CD14-positive monocyte (primary cell): ENCODE measurements around the gene CLCNKB. TPM values are rescaled to one million over a fixed set of nuclear protein-coding genes. Genes with fewer than 3 reads are reported as not detected.

Experiments used
- DNase-seq, 3 donors: peaks; one replicate each; pipeline ENCODE4 v3.0.0-alpha.2; 2011 to 2022
- H2AFZ ChIP-seq: 2 replicates; pipeline ENCODE4 v1.6.0; 2012; ENCODE audit warnings: mild to moderate bottlenecking, low read depth, low read length, inconsistent platforms; ENCODE audit not compliant: insufficient read depth, poor library complexity, severe bottlenecking
- H3K27ac ChIP-seq, 2 donors: 1 replicate in 1 of 2; 2 replicates in 1 of 2; pipeline ENCODE4 v1.5.1; 2012 to 2013; ENCODE audit warnings: low read length in 2 of 2, control low read depth in 1 of 2, inconsistent platforms in 1 of 2, low read depth in 1 of 2, mild to moderate bottlenecking in 1 of 2
- H3K27me3 ChIP-seq, 2 donors: one replicate each; pipeline versions ENCODE4 v1.6.0 to v1.6.1; 2011 to 2013; ENCODE audit warnings: low read length in 2 of 2; ENCODE audit not compliant: control insufficient read depth in 2 of 2, insufficient read depth in 2 of 2
- H3K36me3 ChIP-seq, 2 donors: replicated peaks in 1 of 2; 1 replicate in 1 of 2; 2 replicates in 1 of 2; pipeline versions ENCODE4 v1.5.1 to v1.6.1; 2012 to 2013; ENCODE audit warnings: low read length in 2 of 2, control low read depth in 1 of 2, inconsistent platforms in 1 of 2, mild to moderate bottlenecking in 1 of 2; ENCODE audit not compliant: insufficient read depth in 2 of 2, control insufficient read depth in 1 of 2
- H3K4me1 ChIP-seq, 2 donors: 1 replicate in 1 of 2; 2 replicates in 1 of 2; pipeline versions ENCODE4 v1.5.1 to v1.6.1; 2012 to 2013; ENCODE audit warnings: low read length in 2 of 2, control low read depth in 1 of 2, inconsistent platforms in 1 of 2, mild to moderate bottlenecking in 1 of 2, moderate library complexity in 1 of 2; ENCODE audit not compliant: insufficient read depth in 2 of 2, control insufficient read depth in 1 of 2
- H3K4me2 ChIP-seq: replicated peaks from 2 replicates; pipeline ENCODE3; 2012; ENCODE audit warnings: low read length, moderate library complexity, mild to moderate bottlenecking; ENCODE audit not compliant: poor library complexity, severe bottlenecking; ENCODE audit errors: extremely low read depth
- H3K4me3 ChIP-seq, 3 experiments: fragments of 200-600 bp in 1 of 3; sonication (generic) in 1 of 3; replicated peaks in 1 of 3; 1 replicate in 2 of 3; 2 replicates in 1 of 3; pipeline ENCODE4 v1.5.1; 2011 to 2013; ENCODE audit warnings: low read length in 3 of 3, mild to moderate bottlenecking in 3 of 3, control low read depth in 2 of 3, low read depth in 2 of 3, inconsistent platforms in 1 of 3, moderate library complexity in 1 of 3
- H3K79me2 ChIP-seq: 2 replicates; pipeline ENCODE4 v1.6.0; 2012; ENCODE audit warnings: mild to moderate bottlenecking, control low read depth, inconsistent platforms, low read length, moderate library complexity; ENCODE audit not compliant: insufficient read depth
- H3K9ac ChIP-seq: 2 replicates; pipeline ENCODE4 v1.6.0; 2017; ENCODE audit warnings: low read length, mild to moderate bottlenecking; ENCODE audit not compliant: insufficient read depth, poor library complexity, severe bottlenecking
- H3K9me3 ChIP-seq, 2 donors: replicated peaks in 1 of 2; 1 replicate in 1 of 2; 2 replicates in 1 of 2; pipeline versions ENCODE4 v1.5.1 to v1.6.1; 2012 to 2013; ENCODE audit warnings: low read length in 2 of 2, control low read depth in 1 of 2; ENCODE audit not compliant: control insufficient read depth in 1 of 2, insufficient read depth in 1 of 2
- H4K20me1 ChIP-seq: 2 replicates; pipeline ENCODE4 v1.6.0; 2012; ENCODE audit warnings: mild to moderate bottlenecking, low read length, control low read depth, moderate library complexity; ENCODE audit not compliant: insufficient read depth
- H3K27ac Mint-ChIP-seq, 7 donors: one replicate each; pipeline ENCODE4 v1.8.0; 2020; ENCODE audit warnings: mild to moderate bottlenecking in 7 of 7, mixed read lengths in 7 of 7, moderate library complexity in 6 of 7, inconsistent platforms in 2 of 7
- H3K27me3 Mint-ChIP-seq, 3 donors: one replicate each; pipeline ENCODE4 v1.8.0; 2021 to 2022; ENCODE audit warnings: low read depth in 3 of 3, mild to moderate bottlenecking in 3 of 3, mixed read lengths in 3 of 3, moderate library complexity in 3 of 3, inconsistent platforms in 1 of 3
- H3K36me3 Mint-ChIP-seq, 2 donors: one replicate each; pipeline ENCODE4 v1.8.0; 2020; ENCODE audit warnings: mixed read lengths in 2 of 2, inconsistent platforms in 1 of 2, mild to moderate bottlenecking in 1 of 2
- H3K4me1 Mint-ChIP-seq: one replicate; pipeline ENCODE4 v1.8.0; 2020; ENCODE audit warnings: mild to moderate bottlenecking, mixed read lengths
- H3K4me3 Mint-ChIP-seq, 2 donors: one replicate each; pipeline ENCODE4 v1.8.0; 2020; ENCODE audit warnings: mild to moderate bottlenecking in 2 of 2, mixed read lengths in 2 of 2, moderate library complexity in 1 of 2
- H3K9me3 Mint-ChIP-seq, 7 donors: one replicate each; pipeline ENCODE4 v1.8.0; 2020 to 2022; ENCODE audit warnings: mixed read lengths in 7 of 7, mild to moderate bottlenecking in 6 of 7, moderate library complexity in 6 of 7, inconsistent platforms in 2 of 7
- whole genome bisulfite sequencing: methylation state at CpG from one replicate; pipeline ENCODE4 v1.1.5; 2013; ENCODE audit warnings: missing lambda C conversion rate; ENCODE audit not compliant: insufficient coverage; 5-methylcytosine and 5-hydroxymethylcytosine counted together
- intact Hi-C, 2 donors: fragments of 100-400 bp; cut with micrococcal nuclease; formaldehyde crosslinking; loops; one replicate each; pipeline versions ENCODE4 v1.15.0 to v1.15.1; 2023
- polyA plus RNA-seq, 3 donors: library from polyadenylated mRNA; depleted of rRNA in 1 of 3; unstranded in 2 of 3; stranded (reverse) in 1 of 3; fragments of 300-500 nt in 2 of 3; fragments of >200 nt in 1 of 3; fragmentation: Illumina TruSeq in 2 of 3; gene quantifications; 1 replicate in 2 of 3; 2 replicates in 1 of 3; pipeline ENCODE4 v1.2.3, GENCODE V29; 2012 to 2021
- TF ChIP-seq, protein P1 (sequence below): fragments of 200-600 bp; IDR thresholded peaks from one replicate; pipeline ENCODE4 v1.8.0; 2022; ENCODE audit warnings: antibody characterized with exemption, mild to moderate bottlenecking

The CLCNKB gene
- polyA plus RNA-seq, 3 donors, result not detected

DNA sequence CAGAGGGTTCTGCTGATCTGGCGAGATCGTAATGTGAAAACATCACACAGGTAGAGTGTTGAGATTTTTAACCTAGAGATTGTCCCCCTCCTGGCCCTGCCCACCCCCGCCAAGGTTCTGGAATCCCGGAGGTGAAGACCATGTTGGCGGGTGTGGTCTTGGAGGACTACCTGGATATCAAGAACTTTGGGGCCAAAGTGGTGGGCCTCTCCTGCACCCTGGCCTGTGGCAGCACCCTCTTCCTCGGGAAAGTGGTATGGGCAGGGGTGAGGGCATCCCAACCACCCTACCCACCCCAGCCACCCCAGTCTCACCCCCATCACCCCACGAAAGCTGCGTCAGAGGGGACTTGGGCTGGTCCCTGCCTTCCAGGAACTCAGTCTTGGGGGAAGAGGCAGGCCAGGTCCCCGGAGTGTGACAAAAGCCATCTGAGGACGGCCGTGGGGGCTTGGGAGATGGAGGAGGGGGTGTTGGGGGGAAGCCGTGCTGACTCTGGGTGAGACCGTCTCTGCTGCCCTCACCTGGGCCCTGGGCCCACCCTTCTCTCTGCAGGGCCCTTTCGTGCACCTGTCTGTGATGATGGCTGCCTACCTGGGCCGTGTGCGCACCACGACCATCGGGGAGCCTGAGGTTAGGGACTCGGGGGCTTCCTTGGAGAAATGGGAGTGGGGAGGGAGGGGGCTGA lies 4.4 kb downstream of the CLCNKB start:
- peaks cover 4% of the 10 kb centered on the region for H3K4me1 Mint-ChIP-seq
- TF ChIP-seq, protein P1, sequence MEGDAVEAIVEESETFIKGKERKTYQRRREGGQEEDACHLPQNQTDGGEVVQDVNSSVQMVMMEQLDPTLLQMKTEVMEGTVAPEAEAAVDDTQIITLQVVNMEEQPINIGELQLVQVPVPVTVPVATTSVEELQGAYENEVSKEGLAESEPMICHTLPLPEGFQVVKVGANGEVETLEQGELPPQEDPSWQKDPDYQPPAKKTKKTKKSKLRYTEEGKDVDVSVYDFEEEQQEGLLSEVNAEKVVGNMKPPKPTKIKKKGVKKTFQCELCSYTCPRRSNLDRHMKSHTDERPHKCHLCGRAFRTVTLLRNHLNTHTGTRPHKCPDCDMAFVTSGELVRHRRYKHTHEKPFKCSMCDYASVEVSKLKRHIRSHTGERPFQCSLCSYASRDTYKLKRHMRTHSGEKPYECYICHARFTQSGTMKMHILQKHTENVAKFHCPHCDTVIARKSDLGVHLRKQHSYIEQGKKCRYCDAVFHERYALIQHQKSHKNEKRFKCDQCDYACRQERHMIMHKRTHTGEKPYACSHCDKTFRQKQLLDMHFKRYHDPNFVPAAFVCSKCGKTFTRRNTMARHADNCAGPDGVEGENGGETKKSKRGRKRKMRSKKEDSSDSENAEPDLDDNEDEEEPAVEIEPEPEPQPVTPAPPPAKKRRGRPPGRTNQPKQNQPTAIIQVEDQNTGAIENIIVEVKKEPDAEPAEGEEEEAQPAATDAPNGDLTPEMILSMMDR, result no peak
- Histone ChIP-seq H3K36me3 (no peaks in the 10 kb centered on the region), H3K4me1 (peaks cover 4 to 8% of the 10 kb centered on the region in 2 donors), H3K79me2 (no peaks in the 10 kb centered on the region), H2AFZ (no peak overlapping the region), H4K20me1 (no peaks in the 10 kb centered on the region), H3K27ac (no peak overlapping the region), H3K9ac (no peak overlapping the region), H3K4me2 (peak overlapping the region; percentile 69), H3K9me3 (no peaks in the 10 kb centered on the region), H3K4me3 (no peak overlapping the region), H3K27me3 (peaks cover 0 to 2% of the 10 kb centered on the region in 2 donors)
- H3K27me3 Mint-ChIP-seq, result peaks cover 5 to 28% (median 7%) of the 10 kb centered on the region in 3 donors
- H3K36me3 Mint-ChIP-seq, result no peaks in the 10 kb centered on the region
- no peak for DNase-seq
- intact Hi-C loops, result no loop called here
- WGBS, result 83% methylated on average over 4 of the region's 19 CpGs
- peaks cover 0 to 3% (median 0%) of the 10 kb centered on the region in 7 donors for H3K9me3 Mint-ChIP-seq
- H3K27ac Mint-ChIP-seq, result no peak overlapping the region
- no peak overlapping the region for H3K4me3 Mint-ChIP-seq

DNA sequence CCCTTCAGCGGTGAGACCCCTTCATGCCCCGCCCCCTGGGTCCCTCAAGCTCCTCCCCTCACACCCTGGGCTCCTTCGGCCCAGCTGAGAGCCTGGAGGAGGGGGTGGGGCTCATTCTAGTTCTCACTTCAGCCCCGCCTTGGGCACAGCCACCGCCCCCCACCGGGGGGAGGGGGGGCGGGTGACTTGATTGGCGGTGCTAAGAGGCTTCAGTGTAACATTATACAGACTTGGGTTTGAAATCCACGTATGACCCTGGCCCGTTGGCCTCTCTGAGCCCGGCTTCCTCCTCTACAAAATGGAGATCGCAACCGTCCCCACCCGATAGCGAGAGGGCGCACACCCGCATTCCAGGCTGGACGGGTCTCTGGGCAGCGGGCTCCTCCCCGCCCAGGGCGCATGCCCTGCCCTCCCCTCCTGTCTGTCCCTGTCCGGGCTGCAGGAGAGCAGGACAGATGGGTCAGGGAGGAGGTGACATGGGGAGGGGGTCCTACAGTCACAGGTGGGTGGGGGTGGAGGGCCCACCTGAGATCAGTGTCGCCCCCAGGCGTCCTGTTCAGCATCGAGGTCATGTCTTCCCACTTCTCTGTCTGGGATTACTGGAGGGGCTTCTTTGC lies 5.1 kb downstream of the CLCNKB start:
- H3K4me2 ChIP-seq, result peak overlapping the region; percentile 69
- peaks cover 0 to 2% of the 10 kb centered on the region in 2 donors for H3K27me3 ChIP-seq
- no peaks in the 10 kb centered on the region for H3K79me2 ChIP-seq
- H3K4me3 Mint-ChIP-seq, result peak overlapping the region; percentile 16 to 42
- peaks cover 4 to 8% of the 10 kb centered on the region in 2 donors for H3K4me1 ChIP-seq
- peaks cover 0 to 3% (median 0%) of the 10 kb centered on the region in 7 donors for H3K9me3 Mint-ChIP-seq
- H3K27ac Mint-ChIP-seq, result no peak overlapping the region
- H3K4me3 ChIP-seq, result peak overlapping the region in 2 of 3 experiments; percentile 18 to 62
- H4K20me1 ChIP-seq, result no peaks in the 10 kb centered on the region
- H3K4me1 Mint-ChIP-seq, result peaks cover 4% of the 10 kb centered on the region
- H3K9ac ChIP-seq, result peak overlapping the region; percentile 25
- no peaks in the 10 kb centered on the region for H3K9me3 ChIP-seq
- H3K36me3 Mint-ChIP-seq, result no peaks in the 10 kb centered on the region
- 2% methylated on average over 12 of the region's 25 CpGs for whole genome bisulfite sequencing
- TF ChIP-seq, protein P1, result no peak
- intact Hi-C loops, result no loop called here
- DNase-seq, result no peak
- H2AFZ ChIP-seq, result peak overlapping the region; percentile 79
- H3K36me3 ChIP-seq, result no peaks in the 10 kb centered on the region
- H3K27ac ChIP-seq, result no peak overlapping the region
- H3K27me3 Mint-ChIP-seq, result peaks cover 3 to 30% (median 5%) of the 10 kb centered on the region in 3 donors
